DND-41 (cell line): ENCODE measurements around the gene ATP12A.

Experiments used
- EZH2 ChIP-seq: IDR thresholded peaks from 3 replicates; pipeline ENCODE4 v1.6.1; 2012; ENCODE audit warnings: borderline replicate concordance, low read depth, mild to moderate bottlenecking, moderate library complexity, low read length, inconsistent platforms; ENCODE audit not compliant: severe bottlenecking
- TF ChIP-seq, protein P1 (sequence below): IDR thresholded peaks from 2 replicates; pipeline ENCODE4 v1.5.1; 2012; ENCODE audit warnings: borderline replicate concordance, low read length, moderate library complexity, mild to moderate bottlenecking; ENCODE audit not compliant: poor library complexity, severe bottlenecking; ENCODE audit errors: extremely low read depth

- TF ChIP-seq, protein P1, sequence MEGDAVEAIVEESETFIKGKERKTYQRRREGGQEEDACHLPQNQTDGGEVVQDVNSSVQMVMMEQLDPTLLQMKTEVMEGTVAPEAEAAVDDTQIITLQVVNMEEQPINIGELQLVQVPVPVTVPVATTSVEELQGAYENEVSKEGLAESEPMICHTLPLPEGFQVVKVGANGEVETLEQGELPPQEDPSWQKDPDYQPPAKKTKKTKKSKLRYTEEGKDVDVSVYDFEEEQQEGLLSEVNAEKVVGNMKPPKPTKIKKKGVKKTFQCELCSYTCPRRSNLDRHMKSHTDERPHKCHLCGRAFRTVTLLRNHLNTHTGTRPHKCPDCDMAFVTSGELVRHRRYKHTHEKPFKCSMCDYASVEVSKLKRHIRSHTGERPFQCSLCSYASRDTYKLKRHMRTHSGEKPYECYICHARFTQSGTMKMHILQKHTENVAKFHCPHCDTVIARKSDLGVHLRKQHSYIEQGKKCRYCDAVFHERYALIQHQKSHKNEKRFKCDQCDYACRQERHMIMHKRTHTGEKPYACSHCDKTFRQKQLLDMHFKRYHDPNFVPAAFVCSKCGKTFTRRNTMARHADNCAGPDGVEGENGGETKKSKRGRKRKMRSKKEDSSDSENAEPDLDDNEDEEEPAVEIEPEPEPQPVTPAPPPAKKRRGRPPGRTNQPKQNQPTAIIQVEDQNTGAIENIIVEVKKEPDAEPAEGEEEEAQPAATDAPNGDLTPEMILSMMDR: no peak
- TF ChIP-seq EZH2: no peak
These were observed 35.8 kb downstream of the ATP12A start for GRCh38 chr13:24716011-24716410.
